Measurements from ENCODE around the gene EPHB1. TPM values are rescaled to one million over a fixed set of nuclear protein-coding genes. Genes with fewer than 3 reads are reported as not detected.

Gene EPHB1
- polyA plus RNA-seq (ENCODE audit: insufficient read length in 3 of 3): 1 to 10 TPM; 5.1 to 6.2 (median 5.5) TPM
- long read RNA-seq, donor 1: 0 reads
- long read RNA-seq, donor 2: 0 reads
- long read RNA-seq, donor 3, full-length matches to known transcripts: 2 of 2 reads
- long read RNA-seq, donor 3, partial matches to known transcripts: 0 of 2 reads
- long read RNA-seq, donor 3, other reads (novel, unspliced or antisense): 0 of 2 reads
- long read RNA-seq, donor 4, full-length matches to known transcripts: 1 of 1 reads
- long read RNA-seq, donor 4, partial matches to known transcripts: 0 of 1 reads
- long read RNA-seq, donor 4, other reads (novel, unspliced or antisense): 0 of 1 reads
- long read RNA-seq, donor 5: 0 reads
- long read RNA-seq, donor 6, partial matches to known transcripts: 0 of 1 reads
- long read RNA-seq, donor 6, other reads (novel, unspliced or antisense): 0 of 1 reads
- long read RNA-seq, donor 7: 0 reads
- long read RNA-seq, donor 8: 0 reads
- long read RNA-seq, donor 9, full-length matches to known transcripts: 1 of 1 reads
- long read RNA-seq, donor 9, partial matches to known transcripts: 0 of 1 reads
- long read RNA-seq, donor 9, other reads (novel, unspliced or antisense): 0 of 1 reads
- long read RNA-seq, donor 10: 0 reads
- long read RNA-seq, donor 11: 0 reads
- long read RNA-seq, donor 12: 0 reads
- long read RNA-seq, donor 13: 0 reads
- long read RNA-seq, donor 14: 0 reads
- long read RNA-seq, donor 15: 0 reads
- long read RNA-seq, donor 16, full-length matches to known transcripts: 1 of 1 reads
- long read RNA-seq, donor 16, partial matches to known transcripts: 0 of 1 reads
- long read RNA-seq, donor 16, other reads (novel, unspliced or antisense): 0 of 1 reads

DNA sequence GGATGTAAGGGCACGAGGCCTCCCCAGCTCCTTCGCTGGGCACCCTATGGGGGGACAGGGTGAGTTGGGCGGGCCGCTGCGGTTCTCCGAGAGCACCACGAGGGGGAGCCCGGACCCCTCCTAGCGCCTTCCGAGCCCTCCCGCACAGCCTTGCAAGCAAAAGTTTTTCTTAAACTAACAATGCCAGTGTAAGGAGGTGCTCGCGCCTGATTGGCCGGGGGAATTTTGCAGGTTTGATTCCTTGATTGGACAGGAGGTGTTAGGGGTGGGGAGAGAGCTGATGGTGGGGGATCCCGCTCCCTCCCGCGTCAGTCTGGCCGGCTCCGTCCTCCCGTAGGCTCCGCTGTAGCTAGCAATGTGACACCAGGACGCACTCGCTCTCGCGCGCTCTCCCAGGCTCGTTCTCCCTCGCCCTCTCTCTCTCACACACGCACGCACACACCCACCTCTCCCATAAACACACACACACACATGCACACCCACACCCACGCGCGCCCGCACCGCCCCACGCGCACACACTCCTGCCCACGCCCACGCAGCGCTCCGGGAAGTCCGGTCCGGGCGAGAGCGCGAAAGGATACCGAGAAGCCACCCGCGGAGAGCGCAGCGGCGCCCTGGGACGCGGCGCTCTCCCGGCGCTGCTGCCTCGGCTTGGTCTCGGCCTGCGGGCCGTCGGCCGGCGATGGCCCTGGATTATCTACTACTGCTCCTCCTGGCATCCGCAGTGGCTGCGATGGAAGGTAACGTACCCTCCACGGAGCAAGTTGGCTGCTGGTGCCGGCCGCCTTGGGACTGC lies at the start of gene EPHB1:
TSS of gene EPHB1 (plus strand) at position 311 of the 796 bp plus-strand sequence.
- peak; percentile 80 to 95 (median 87) for DNase-seq (ENCODE audit: extremely low read depth in 1 of 11, low read depth in 9 of 11, low spot score in 4 of 11)

- no peak for DNase-seq (ENCODE audit: extremely low read depth in 1 of 11, low read depth in 9 of 11, low spot score in 4 of 11)
Measured at GRCh38 chr3:134748698-134749097, 46.4 kb upstream of the EPHB1 start.

GRCh38 chr3:134749174-134749573 lies 45.9 kb upstream of the EPHB1 start:
- no peak for DNase-seq (ENCODE audit: extremely low read depth in 1 of 11, low read depth in 9 of 11, low spot score in 4 of 11)

- DNase-seq (ENCODE audit: extremely low read depth in 1 of 11, low read depth in 9 of 11, low spot score in 4 of 11): no peak
Measured at GRCh38 chr3:134749802-134750553, 45.1 kb upstream of the EPHB1 start.

GRCh38 chr3:134751831-134752230 lies 43.2 kb upstream of the EPHB1 start:
- no peak for DNase-seq (ENCODE audit: extremely low read depth in 1 of 11, low read depth in 9 of 11, low spot score in 4 of 11)

DNA sequence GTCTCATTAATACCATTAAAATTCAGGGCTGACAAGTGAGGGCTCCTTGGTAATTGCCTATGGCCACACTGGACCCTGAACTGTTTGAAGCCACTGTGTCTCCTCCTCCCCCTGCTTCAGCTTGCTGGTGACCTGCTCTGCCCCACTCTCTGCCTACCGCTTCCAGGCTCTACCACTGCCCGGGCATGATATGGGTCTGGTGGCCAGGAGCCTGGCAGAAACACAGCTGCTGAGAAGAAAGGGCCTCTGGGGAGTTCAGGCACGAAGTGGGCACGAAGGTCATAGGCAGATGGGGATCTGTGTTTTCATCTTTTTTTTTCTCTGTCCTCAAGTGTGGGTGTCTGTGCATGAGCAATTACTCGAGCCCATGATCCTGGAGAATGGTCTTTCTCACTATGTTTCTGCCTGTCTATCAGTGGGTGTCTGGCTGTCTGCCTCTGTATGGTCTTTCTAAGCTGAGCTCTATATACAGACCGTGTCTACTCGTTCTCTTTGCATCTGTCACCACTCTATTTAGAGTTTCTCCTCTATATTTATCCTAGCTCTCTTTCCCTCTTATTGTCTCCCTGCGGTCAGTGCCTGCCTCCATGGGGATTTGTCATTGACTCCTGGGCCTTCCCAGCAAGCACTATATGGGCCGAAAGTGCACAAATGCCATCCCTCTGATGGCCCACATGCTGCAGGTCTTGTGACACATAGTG lies 42.1 kb upstream of the EPHB1 start:
- DNase-seq (ENCODE audit: extremely low read depth in 1 of 11, low read depth in 9 of 11, low spot score in 4 of 11): no peak

DNA sequence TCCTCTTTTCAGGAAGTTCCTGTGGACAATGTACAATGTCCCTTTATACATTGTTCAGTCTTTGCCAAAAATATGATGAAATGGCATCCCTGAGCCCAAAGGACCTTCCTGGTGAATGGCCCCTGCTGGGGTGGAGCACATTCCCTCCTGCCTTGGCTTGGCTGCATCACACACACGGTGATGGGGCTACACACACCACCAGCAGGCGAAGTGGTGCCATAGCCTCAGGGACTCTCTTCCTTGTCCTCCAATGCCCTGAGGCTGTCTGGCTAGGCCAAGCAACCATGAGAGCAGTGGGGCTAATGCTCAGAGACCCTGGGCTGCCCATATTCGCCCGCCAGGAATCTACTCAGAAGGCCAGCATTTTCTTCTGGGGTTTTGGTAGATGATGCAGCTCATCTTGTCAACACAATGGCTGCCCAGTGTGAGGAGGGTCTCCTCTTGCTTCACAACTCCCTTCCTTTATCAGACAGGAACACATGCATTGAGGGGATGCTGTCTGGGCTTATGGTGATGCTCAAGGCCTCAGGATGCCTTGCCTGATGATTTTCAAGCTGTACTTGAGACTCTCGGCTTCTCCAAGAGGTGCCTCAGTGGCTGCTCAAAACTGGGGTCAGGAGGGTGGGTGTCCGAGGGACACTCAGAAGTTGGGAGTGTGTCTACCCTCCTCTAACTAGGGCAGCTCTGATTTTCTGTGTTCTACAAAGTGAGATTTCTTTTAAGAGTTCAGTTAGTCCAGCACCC lies 40.9 kb upstream of the EPHB1 start:
- DNase-seq (ENCODE audit: extremely low read depth in 1 of 11, low read depth in 9 of 11, low spot score in 4 of 11): no peak

GRCh38 chr3:134754768-134755559 lies 40.1 kb upstream of the EPHB1 start:
- no peak for DNase-seq (ENCODE audit: extremely low read depth in 1 of 11, low read depth in 9 of 11, low spot score in 4 of 11)

- no peak for DNase-seq (ENCODE audit: extremely low read depth in 1 of 11, low read depth in 9 of 11, low spot score in 4 of 11)
Measured at GRCh38 chr3:134755821-134756220, 39.2 kb upstream of the EPHB1 start.

GRCh38 chr3:134757549-134758069 lies 37.5 kb upstream of the EPHB1 start:
- DNase-seq (ENCODE audit: extremely low read depth in 1 of 11, low read depth in 9 of 11, low spot score in 4 of 11): no peak

DNA sequence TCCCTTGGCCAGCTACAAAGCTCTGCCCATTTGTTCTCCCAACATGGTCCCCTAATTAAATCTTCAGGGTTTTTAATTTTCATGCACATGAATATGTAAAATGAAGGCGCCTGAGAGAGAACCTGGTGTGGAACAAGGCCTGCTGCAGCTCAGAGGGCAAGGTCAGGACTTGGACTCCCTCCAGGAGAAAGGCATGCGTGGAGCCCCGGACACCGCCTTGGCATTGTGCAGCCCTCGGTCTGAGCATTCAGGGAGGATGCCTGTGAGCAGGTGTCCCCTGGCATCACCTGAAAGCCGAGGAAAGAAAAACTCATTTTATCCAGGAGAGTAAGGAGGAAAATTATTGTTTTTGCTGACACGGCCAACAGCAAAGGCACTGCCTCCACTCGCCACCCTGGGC lies 33.8 kb upstream of the EPHB1 start:
- DNase-seq (ENCODE audit: extremely low read depth in 1 of 11, low read depth in 9 of 11, low spot score in 4 of 11): no peak

DNA sequence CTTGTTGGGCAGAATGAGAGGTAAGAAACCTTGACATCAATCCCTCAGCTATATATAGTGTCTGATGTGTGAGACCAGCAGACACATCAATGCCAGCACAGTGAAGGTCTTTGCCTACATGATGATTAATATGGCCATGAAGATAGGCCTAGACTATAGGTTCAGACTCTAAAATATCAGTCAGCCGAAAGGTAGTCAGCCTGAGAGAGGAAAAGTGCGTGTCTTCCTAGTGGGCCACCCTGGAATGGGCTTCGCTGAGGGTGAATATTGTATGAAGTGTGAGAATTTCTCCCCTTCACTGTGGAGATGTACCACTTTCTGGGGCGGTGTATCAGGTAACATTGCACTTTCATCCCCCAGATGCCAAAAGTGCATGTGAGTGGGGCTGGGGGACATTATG lies 33.0 kb upstream of the EPHB1 start:
- no peak for DNase-seq (ENCODE audit: extremely low read depth in 1 of 11, low read depth in 9 of 11, low spot score in 4 of 11)

DNA sequence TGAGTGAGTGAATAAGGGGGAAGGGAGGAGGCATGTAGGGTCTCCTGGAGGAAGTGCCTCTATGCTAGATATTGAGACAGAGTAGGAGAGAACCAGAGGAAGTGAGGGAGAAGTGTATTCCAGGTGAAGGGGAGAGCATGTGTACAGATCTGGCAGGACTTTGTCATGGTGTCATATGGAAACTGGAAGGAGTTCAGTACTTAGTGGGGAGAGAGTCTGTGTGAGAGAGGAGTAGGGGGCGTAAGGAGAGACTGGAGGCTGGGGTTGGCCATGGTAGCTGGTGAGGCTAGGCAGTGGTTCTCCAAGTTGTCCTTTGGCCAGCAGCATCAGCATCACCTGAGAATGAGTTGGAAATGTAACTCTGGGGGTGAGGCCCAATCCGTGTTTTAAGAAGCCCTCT lies 29.6 kb upstream of the EPHB1 start:
- no peak for DNase-seq (ENCODE audit: extremely low read depth in 1 of 11, low read depth in 9 of 11, low spot score in 4 of 11)

GRCh38 chr3:134766290-134766689 lies 28.8 kb upstream of the EPHB1 start:
- DNase-seq (ENCODE audit: extremely low read depth in 1 of 11, low read depth in 9 of 11, low spot score in 4 of 11): no peak

- DNase-seq (ENCODE audit: extremely low read depth in 1 of 11, low read depth in 9 of 11, low spot score in 4 of 11): no peak
Measured at GRCh38 chr3:134768116-134768515, 26.9 kb upstream of the EPHB1 start.

- no peak for DNase-seq (ENCODE audit: extremely low read depth in 1 of 11, low read depth in 9 of 11, low spot score in 4 of 11)
Measured at GRCh38 chr3:134768837-134769236, 26.2 kb upstream of the EPHB1 start.
